ENCODE data around the gene C5orf46.

GRCh38 chr5:147927901-147928300 is 21.6 kb upstream of the C5orf46 start:
- TF ChIP-seq CTCF (IDR thresholded peaks at IDR 0.05) (no peak), POLR2AphosphoS5 (IDR thresholded peaks at IDR 0.05) (no peak), POLR2A (IDR thresholded peaks at IDR 0.05) (no peak)

Data from prostate gland (tissue), 2 donors.